ENCODE results near the gene RPE65.

RPE65 gene

GRCh38 chr1:68456202-68456601 is 6.4 kb upstream of the RPE65 start:
- no peak overlapping the region for H3K4me3 ChIP-seq (ENCODE audit: low read depth, low read length)
- DNase-seq (ENCODE audit: low read depth), result no peak
- TF ChIP-seq CTCF (IDR thresholded peaks at IDR 0.05; ENCODE audit: low read depth, low read length), result no peak
- no peak for TF ChIP-seq MAX (IDR thresholded peaks at IDR 0.05; ENCODE audit: low read depth, low read length)
- TF ChIP-seq MYC (IDR thresholded peaks at IDR 0.05; ENCODE audit: low read depth, low read length), result no peak
- TF ChIP-seq POLR2A (IDR thresholded peaks at IDR 0.05; ENCODE audit: extremely low read depth, insufficient read length), result no peak

- TF ChIP-seq MAX (IDR thresholded peaks at IDR 0.05; ENCODE audit: low read depth, low read length) (no peak), POLR2A (IDR thresholded peaks at IDR 0.05; ENCODE audit: extremely low read depth, insufficient read length) (no peak), MYC (IDR thresholded peaks at IDR 0.05; ENCODE audit: low read depth, low read length) (no peak), CTCF (IDR thresholded peaks at IDR 0.05; ENCODE audit: low read depth, low read length) (no peak)
- no peak overlapping the region for H3K4me3 ChIP-seq (ENCODE audit: low read depth, low read length)
- DNase-seq (ENCODE audit: low read depth), result no peak
Observed at GRCh38 chr1:68454534-68454933, 4.8 kb upstream of the RPE65 start.

- DNase-seq (ENCODE audit: low read depth), result no peak
- no peak overlapping the region for H3K4me3 ChIP-seq (ENCODE audit: low read depth, low read length)
- TF ChIP-seq MAX (IDR thresholded peaks at IDR 0.05; ENCODE audit: low read depth, low read length) (no peak), POLR2A (IDR thresholded peaks at IDR 0.05; ENCODE audit: extremely low read depth, insufficient read length) (no peak), MYC (IDR thresholded peaks at IDR 0.05; ENCODE audit: low read depth, low read length) (no peak), CTCF (IDR thresholded peaks at IDR 0.05; ENCODE audit: low read depth, low read length) (no peak)
Observed at GRCh38 chr1:68453060-68453670, 3.4 kb upstream of the RPE65 start.

- TF ChIP-seq CTCF (IDR thresholded peaks at IDR 0.05; ENCODE audit: low read depth, low read length) (no peak), MAX (IDR thresholded peaks at IDR 0.05; ENCODE audit: low read depth, low read length) (no peak), POLR2A (IDR thresholded peaks at IDR 0.05; ENCODE audit: extremely low read depth, insufficient read length) (no peak)
- H3K4me3 ChIP-seq (ENCODE audit: low read depth, low read length), result no peak overlapping the region
- no peak for DNase-seq (ENCODE audit: low read depth)
Observed at GRCh38 chr1:68448365-68448764, 1.4 kb downstream of the RPE65 start.

- TF ChIP-seq CTCF (IDR thresholded peaks at IDR 0.05; ENCODE audit: low read depth, low read length), result no peak
- DNase-seq (ENCODE audit: low read depth), result no peak
- no peak overlapping the region for H3K4me3 ChIP-seq (ENCODE audit: low read depth, low read length)
Observed at GRCh38 chr1:68445709-68446108, 4.0 kb downstream of the RPE65 start.

Measured in NB4 (cell line).